Measurements from ENCODE around the gene RHOB. TPM values are rescaled to one million over a fixed set of nuclear protein-coding genes. Genes with fewer than 3 reads are reported as not detected.

RHOB gene
- total RNA-seq, 4 donors from 2014 or later, result 1,174 to 1,482 (median 1,322) TPM

GRCh38 chr2:20450201-20450999 is 3.5 kb downstream of the RHOB start:
- Histone ChIP-seq H3K9me3 (no peaks in the 10 kb centered on the region), H3K27ac (peak overlapping the region; percentile 83 to 100 (median 99)), H3K4me3 (peak overlapping the region; percentile 88 to 97), H3K4me1 (peaks cover 7 to 43% (median 20%) of the 10 kb centered on the region in 3 donors), H3K36me3 (peaks cover 0 to 18% of the 10 kb centered on the region in 2 donors), H3K27me3 (no peaks in the 10 kb centered on the region)
- 17 to 37% methylated on average over 2 to 3 of the region's 6 CpGs for WGBS, 2 donors (ENCODE audit: low coverage in 1 of 2)
- no peak for TF ChIP-seq EP300 (IDR thresholded peaks at IDR 0.05)
- TF ChIP-seq POLR2AphosphoS5 (IDR thresholded peaks at IDR 0.05), result peak; percentile 74
- TF ChIP-seq POLR2A (IDR thresholded peaks at IDR 0.05), result peak; percentile 84 to 88
- ATAC-seq, result peak; percentile 40

- Histone ChIP-seq H3K4me3 (peak overlapping the region in 1 of 2 donors; percentile 88), H3K4me1 (peaks cover 7 to 44% (median 22%) of the 10 kb centered on the region in 3 donors), H3K27ac (peak overlapping the region; percentile 83 to 100 (median 99)), H3K9me3 (no peaks in the 10 kb centered on the region), H3K36me3 (peaks cover 0 to 18% of the 10 kb centered on the region in 2 donors), H3K27me3 (no peaks in the 10 kb centered on the region)
- no peak for ATAC-seq
- TF ChIP-seq POLR2AphosphoS5 (IDR thresholded peaks at IDR 0.05) (peak; percentile 98), EP300 (IDR thresholded peaks at IDR 0.05) (peak; percentile 90), CTCF (IDR thresholded peaks at IDR 0.05) (peak in 1 of 4 experiments; percentile 14), POLR2A (IDR thresholded peaks at IDR 0.05) (no peak)
- WGBS, 2 donors (ENCODE audit: low coverage in 1 of 2), result 20 to 22% methylated on average over 2 to 3 of the region's 3 CpGs
These were observed 4.1 kb downstream of the RHOB start for GRCh38 chr2:20451000-20451290.

- Histone ChIP-seq H3K4me1 (peaks cover 7 to 48% (median 24%) of the 10 kb centered on the region in 3 donors), H3K9me3 (no peaks in the 10 kb centered on the region), H3K4me3 (no peak overlapping the region), H3K27me3 (no peaks in the 10 kb centered on the region), H3K27ac (peak overlapping the region; percentile 83 to 100 (median 99)), H3K36me3 (peaks cover 0 to 18% of the 10 kb centered on the region in 2 donors)
- ATAC-seq, result no peak
- TF ChIP-seq POLR2A (IDR thresholded peaks at IDR 0.05) (no peak), CTCF (IDR thresholded peaks at IDR 0.05) (peak in 1 of 4 experiments; percentile 7), POLR2AphosphoS5 (IDR thresholded peaks at IDR 0.05) (peak; percentile 82), EP300 (IDR thresholded peaks at IDR 0.05) (no peak)
- WGBS, 2 donors (ENCODE audit: low coverage in 1 of 2), result 15 to 38% methylated on average over 4 of the region's 4 CpGs
These were observed 4.5 kb downstream of the RHOB start for GRCh38 chr2:20451341-20451740.

DNA sequence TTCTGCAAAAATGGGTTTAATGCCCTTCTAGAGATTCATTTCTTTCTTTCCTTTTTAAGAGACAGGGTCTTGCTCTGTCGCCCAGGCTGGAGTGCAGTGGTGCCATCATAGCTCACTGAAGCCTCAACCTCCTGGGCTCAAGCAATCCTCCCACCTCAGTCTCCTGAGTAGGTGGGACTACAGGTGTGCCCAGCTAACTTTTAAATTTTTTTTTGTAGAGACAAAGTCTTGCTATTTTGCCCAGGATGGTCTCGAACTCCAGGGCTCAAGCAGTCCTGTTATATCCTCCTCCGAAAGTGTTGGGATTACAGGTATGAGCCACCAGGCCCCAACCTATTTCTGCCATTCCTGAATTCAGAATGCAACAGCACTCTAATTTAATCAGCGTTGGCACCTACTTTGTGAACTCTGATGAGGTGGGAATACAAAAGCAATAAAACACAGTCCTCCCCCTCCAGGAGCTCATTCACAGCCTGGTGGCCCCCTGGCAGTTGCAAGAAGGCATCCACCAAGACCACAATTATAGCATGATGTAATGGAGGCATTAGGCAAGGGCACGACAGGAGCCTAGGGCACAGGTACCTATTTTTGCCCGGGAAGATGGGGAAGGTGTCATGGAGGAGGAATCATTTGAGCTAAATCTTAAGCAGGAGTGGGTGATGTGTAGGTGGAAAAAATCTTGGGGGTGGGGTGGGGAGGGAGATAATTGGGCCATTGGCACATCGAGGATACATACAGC is 5.1 kb downstream of the RHOB start:
- H3K27me3 ChIP-seq, result no peaks in the 10 kb centered on the region
- no peaks in the 10 kb centered on the region for H3K9me3 ChIP-seq
- peaks cover 0 to 18% of the 10 kb centered on the region in 2 donors for H3K36me3 ChIP-seq
- TF ChIP-seq POLR2AphosphoS5 (IDR thresholded peaks at IDR 0.05), result peak; percentile 79
- no peak for TF ChIP-seq EP300 (IDR thresholded peaks at IDR 0.05)
- peak in 1 of 4 experiments; percentile 2 for TF ChIP-seq CTCF (IDR thresholded peaks at IDR 0.05)
- peak in 1 of 2 donors; percentile 37 for TF ChIP-seq POLR2A (IDR thresholded peaks at IDR 0.05)
- peaks cover 7 to 54% (median 24%) of the 10 kb centered on the region in 3 donors for H3K4me1 ChIP-seq
- 76 to 82% methylated on average over 5 to 7 of the region's 7 CpGs for WGBS, 2 donors (ENCODE audit: low coverage in 1 of 2)
- peak; percentile 5 for ATAC-seq
- H3K27ac ChIP-seq, result peak overlapping the region; percentile 83 to 100 (median 99)
- H3K4me3 ChIP-seq, result no peak overlapping the region

DNA sequence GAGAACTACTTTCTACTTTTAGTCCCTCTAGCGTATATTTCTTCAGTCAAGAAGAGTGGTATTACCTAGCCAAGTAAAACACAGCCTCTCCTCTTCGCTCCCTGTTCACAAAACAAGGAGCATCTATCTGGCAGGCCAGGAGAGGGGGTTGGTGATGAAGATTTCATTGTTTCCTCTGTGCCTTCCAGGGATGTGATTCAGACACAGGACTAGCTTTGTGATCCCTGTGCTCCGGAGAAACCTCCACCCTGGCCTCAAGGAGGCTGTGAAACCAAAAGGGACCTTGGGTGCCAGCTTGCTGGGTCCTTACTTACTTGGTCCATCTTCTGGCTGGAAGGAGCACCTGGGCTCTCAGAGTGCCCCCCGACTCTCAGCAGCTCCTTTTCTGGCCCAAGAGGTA is 5.7 kb downstream of the RHOB start:
- Histone ChIP-seq H3K4me1 (peaks cover 7 to 60% (median 24%) of the 10 kb centered on the region in 3 donors), H3K4me3 (no peak overlapping the region), H3K27ac (peak overlapping the region; percentile 83 to 100 (median 99)), H3K27me3 (no peaks in the 10 kb centered on the region), H3K36me3 (peaks cover 0 to 17% of the 10 kb centered on the region in 2 donors), H3K9me3 (no peaks in the 10 kb centered on the region)
- TF ChIP-seq EP300 (IDR thresholded peaks at IDR 0.05) (no peak), CTCF (IDR thresholded peaks at IDR 0.05) (peak in 3 of 4 experiments; percentile 27 to 42 (median 33)), POLR2AphosphoS5 (IDR thresholded peaks at IDR 0.05) (peak; percentile 74), POLR2A (IDR thresholded peaks at IDR 0.05) (peak in 1 of 2 donors; percentile 44)
- WGBS, 2 donors (ENCODE audit: low coverage in 1 of 2), result 28 to 33% methylated on average over 1 to 2 of the region's 4 CpGs
- peak; percentile 3 for ATAC-seq
